Trophoblast cell (in vitro differentiated cells and primary cell): ENCODE results near the gene CLEC16A.

ENCODE experiments used
- DNase-seq, 2 donors: peaks; one replicate each; pipeline ENCODE4 v3.0.0-alpha.2; 2016
- H2AFZ ChIP-seq: 2 replicates; pipeline ENCODE4 v1.6.1; 2013; ENCODE audit warnings: low read length, moderate library complexity, mild to moderate bottlenecking; ENCODE audit not compliant: insufficient read depth, poor library complexity
- H2AK5ac ChIP-seq: 2 replicates; pipeline ENCODE4 v1.6.1; 2013; ENCODE audit warnings: mild to moderate bottlenecking, low read length
- H2BK120ac ChIP-seq: 2 replicates; pipeline ENCODE4 v1.6.1; 2013; ENCODE audit warnings: low read length, mild to moderate bottlenecking, moderate library complexity; ENCODE audit not compliant: insufficient read depth, poor library complexity
- H2BK12ac ChIP-seq: 2 replicates; pipeline ENCODE4 v1.6.1; 2013; ENCODE audit warnings: mild to moderate bottlenecking, low read length, moderate library complexity
- H2BK5ac ChIP-seq: 2 replicates; pipeline ENCODE4 v1.6.1; 2013; ENCODE audit warnings: low read length, low read depth, moderate library complexity, mild to moderate bottlenecking; ENCODE audit not compliant: poor library complexity
- H3K14ac ChIP-seq: 2 replicates; pipeline ENCODE4 v1.6.1; 2013; ENCODE audit warnings: mild to moderate bottlenecking, low read length
- H3K18ac ChIP-seq: 2 replicates; pipeline ENCODE4 v1.6.1; 2013; ENCODE audit warnings: mild to moderate bottlenecking, low read length
- H3K23ac ChIP-seq: 2 replicates; pipeline ENCODE4 v1.6.1; 2013; ENCODE audit warnings: low read length
- H3K27ac ChIP-seq: 2 replicates; pipeline ENCODE4 v1.5.1; 2013; ENCODE audit warnings: low read depth, mild to moderate bottlenecking, inconsistent platforms, low read length, moderate library complexity
- H3K27me3 ChIP-seq: 2 replicates; pipeline ENCODE4 v1.6.1; 2013; ENCODE audit warnings: inconsistent platforms, mild to moderate bottlenecking, low read length, moderate library complexity; ENCODE audit not compliant: insufficient read depth
- H3K36me3 ChIP-seq, 2 experiments: 1 replicate in 1 of 2; 2 replicates in 1 of 2; pipeline ENCODE4 v1.6.1; 2013; ENCODE audit warnings: low read length in 2 of 2, mild to moderate bottlenecking in 2 of 2, moderate library complexity in 1 of 2; ENCODE audit not compliant: insufficient read depth in 2 of 2, control insufficient read depth in 1 of 2
- H3K4ac ChIP-seq: 2 replicates; pipeline ENCODE4 v1.6.1; 2013; ENCODE audit warnings: low read depth, mild to moderate bottlenecking, low read length, moderate library complexity
- H3K4me1 ChIP-seq, 2 experiments: 1 replicate in 1 of 2; 2 replicates in 1 of 2; pipeline ENCODE4 v1.6.1; 2013; ENCODE audit warnings: low read length in 2 of 2, mild to moderate bottlenecking in 2 of 2, moderate library complexity in 1 of 2; ENCODE audit not compliant: insufficient read depth in 2 of 2, control insufficient read depth in 1 of 2
- H3K4me2 ChIP-seq: 2 replicates; pipeline ENCODE4 v1.6.1; 2013; ENCODE audit warnings: inconsistent platforms, mild to moderate bottlenecking, low read length, moderate library complexity
- H3K4me3 ChIP-seq: 2 replicates; pipeline ENCODE4 v1.5.1; 2013; ENCODE audit warnings: mild to moderate bottlenecking, low read depth, low read length, inconsistent platforms
- H3K79me1 ChIP-seq: one replicate; pipeline ENCODE4 v1.6.1; 2013; ENCODE audit warnings: low read length
- H3K79me2 ChIP-seq: 2 replicates; pipeline ENCODE4 v1.6.1; 2013; ENCODE audit warnings: low read length, mild to moderate bottlenecking; ENCODE audit not compliant: control insufficient read depth, insufficient read depth, poor library complexity
- H3K9ac ChIP-seq: 2 replicates; pipeline ENCODE4 v1.6.1; 2013; ENCODE audit warnings: mild to moderate bottlenecking, low read length
- H3K9me3 ChIP-seq: 2 replicates; pipeline ENCODE4 v1.6.1; 2013; ENCODE audit warnings: low read depth, mild to moderate bottlenecking, control low read depth, inconsistent platforms, low read length; ENCODE audit not compliant: insufficient read depth
- H4K12ac ChIP-seq: 2 replicates; pipeline ENCODE4 v1.6.1; 2013; ENCODE audit warnings: low read depth, mild to moderate bottlenecking, low read length, moderate library complexity
- H4K8ac ChIP-seq: 2 replicates; pipeline ENCODE4 v1.6.1; 2013; ENCODE audit warnings: low read depth, mild to moderate bottlenecking, low read length, moderate library complexity
- H4K91ac ChIP-seq: one replicate; pipeline ENCODE4 v1.6.1; 2013; ENCODE audit warnings: low read depth, mild to moderate bottlenecking, low read length, moderate library complexity
- WGBS: extraction: QIAGEN DNeasy Blood & Tissue Kit; methylation state at CpG from one replicate; pipeline ENCODE4 v1.1.7; 2013; ENCODE audit warnings: missing lambda C conversion rate; ENCODE audit not compliant: insufficient read length, insufficient coverage; ENCODE audit errors: extremely low coverage; 5-methylcytosine and 5-hydroxymethylcytosine counted together

The CLEC16A gene

GRCh38 chr16:11139326-11140097, 195.1 kb downstream of the CLEC16A start:
- Histone ChIP-seq H3K23ac (no peak overlapping the region), H3K18ac (no peak overlapping the region), H4K12ac (no peak overlapping the region), H3K4me3 (no peak overlapping the region), H2BK5ac (no peak overlapping the region), H3K9ac (no peak overlapping the region), H4K8ac (no peak overlapping the region), H3K36me3 (no peaks in the 10 kb centered on the region), H3K4ac (no peak overlapping the region), H4K91ac (no peak overlapping the region), H3K27me3 (no peaks in the 10 kb centered on the region), H3K79me2 (peaks cover 2% of the 10 kb centered on the region), H2AFZ (no peak overlapping the region), H3K14ac (no peak overlapping the region), H2AK5ac (no peak overlapping the region), H2BK12ac (no peak overlapping the region), H3K79me1 (peaks cover 8% of the 10 kb centered on the region), H3K9me3 (no peaks in the 10 kb centered on the region), H2BK120ac (no peak overlapping the region), H3K4me2 (no peak overlapping the region), H3K27ac (no peak overlapping the region), H3K4me1 (peaks cover 28 to 32% of the 10 kb centered on the region in 2 experiments)
- WGBS: no CpG with 5 or more reads among the region's 5 CpGs
- peak in 1 of 2 donors; percentile 12 for DNase-seq

- Histone ChIP-seq H4K12ac (no peak overlapping the region), H3K4me2 (no peak overlapping the region), H3K9me3 (no peaks in the 10 kb centered on the region), H3K27ac (no peak overlapping the region), H2BK120ac (no peak overlapping the region), H3K23ac (no peak overlapping the region), H3K18ac (no peak overlapping the region), H4K91ac (no peak overlapping the region), H2BK5ac (no peak overlapping the region), H3K27me3 (no peaks in the 10 kb centered on the region), H2AK5ac (no peak overlapping the region), H3K14ac (no peak overlapping the region), H3K4ac (no peak overlapping the region), H2BK12ac (no peak overlapping the region), H3K79me2 (peaks cover 2% of the 10 kb centered on the region), H3K36me3 (no peaks in the 10 kb centered on the region), H3K9ac (no peak overlapping the region), H4K8ac (no peak overlapping the region), H3K79me1 (peaks cover 3% of the 10 kb centered on the region), H3K4me1 (peaks cover 23 to 27% of the 10 kb centered on the region in 2 experiments), H2AFZ (no peak overlapping the region), H3K4me3 (no peak overlapping the region)
- no CpG with 5 or more reads among the region's 8 CpGs for WGBS
- no peak for DNase-seq
Measured at GRCh38 chr16:11140098-11140375, 195.7 kb downstream of the CLEC16A start.

- Histone ChIP-seq H2BK5ac (no peak overlapping the region), H2BK120ac (no peak overlapping the region), H2AFZ (no peak overlapping the region), H3K27ac (no peak overlapping the region), H3K4me2 (no peak overlapping the region), H3K4me3 (no peak overlapping the region), H4K8ac (no peak overlapping the region), H3K79me2 (no peaks in the 10 kb centered on the region), H4K12ac (no peak overlapping the region), H4K91ac (no peak overlapping the region), H3K27me3 (no peaks in the 10 kb centered on the region), H3K36me3 (no peaks in the 10 kb centered on the region), H3K4me1 (peaks cover 20 to 23% of the 10 kb centered on the region in 2 experiments), H2BK12ac (no peak overlapping the region), H3K9ac (no peak overlapping the region), H3K4ac (no peak overlapping the region), H3K79me1 (peaks cover 3% of the 10 kb centered on the region), H2AK5ac (peak overlapping the region; percentile 22), H3K23ac (no peak overlapping the region), H3K9me3 (no peaks in the 10 kb centered on the region), H3K18ac (no peak overlapping the region), H3K14ac (no peak overlapping the region)
- WGBS: no CpG with 5 or more reads among the region's 4 CpGs
- DNase-seq: no peak
Measured at GRCh38 chr16:11140466-11140865, 196.1 kb downstream of the CLEC16A start.

GRCh38 chr16:11140867-11141266, 196.5 kb downstream of the CLEC16A start:
- Histone ChIP-seq H2AK5ac (no peak overlapping the region), H2BK5ac (no peak overlapping the region), H3K18ac (no peak overlapping the region), H2BK120ac (no peak overlapping the region), H2BK12ac (no peak overlapping the region), H4K12ac (no peak overlapping the region), H3K36me3 (no peaks in the 10 kb centered on the region), H3K4me2 (no peak overlapping the region), H4K91ac (no peak overlapping the region), H3K79me1 (no peaks in the 10 kb centered on the region), H3K9ac (no peak overlapping the region), H2AFZ (no peak overlapping the region), H4K8ac (no peak overlapping the region), H3K14ac (no peak overlapping the region), H3K9me3 (no peaks in the 10 kb centered on the region), H3K23ac (no peak overlapping the region), H3K79me2 (no peaks in the 10 kb centered on the region), H3K4ac (no peak overlapping the region), H3K27ac (no peak overlapping the region), H3K4me3 (no peak overlapping the region), H3K4me1 (peaks cover 17 to 19% of the 10 kb centered on the region in 2 experiments), H3K27me3 (no peaks in the 10 kb centered on the region)
- no peak for DNase-seq
- no CpG with 5 or more reads among the region's 5 CpGs for WGBS
